ENCODE measurements around the gene ITPKC. TPM values are rescaled to one million over a fixed set of nuclear protein-coding genes. Genes with fewer than 3 reads are reported as not detected.

The ITPKC gene
- total and polyA plus RNA-seq, 3 experiments from 2014 or later, result 5.5 to 8.9 (median 5.7) TPM

DNA sequence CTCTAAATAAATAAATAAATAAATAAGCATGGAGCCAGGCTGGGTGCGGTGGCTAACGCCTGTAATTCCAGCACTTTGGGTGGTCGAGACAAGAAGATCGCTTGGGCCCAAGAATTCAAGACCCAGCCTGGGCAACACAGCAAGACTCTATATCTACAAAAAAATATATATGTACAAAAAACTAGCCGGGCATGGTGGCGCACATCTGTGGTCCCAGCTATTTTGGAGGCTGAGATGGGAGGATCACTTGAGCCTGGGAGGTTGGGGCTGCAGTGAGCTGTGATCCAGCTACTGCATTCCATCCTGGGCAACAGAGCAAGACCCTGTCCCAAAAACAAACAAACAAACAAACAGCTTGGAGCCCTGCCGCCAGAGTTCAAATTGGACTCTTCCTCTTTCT is 30.6 kb downstream of the ITPKC start:
- Mint-ChIP-seq H3K9me3 (no peaks in the 10 kb centered on the region), H3K36me3 (peaks cover 0 to 16% (median 0%) of the 10 kb centered on the region in 3 donors)

DNA sequence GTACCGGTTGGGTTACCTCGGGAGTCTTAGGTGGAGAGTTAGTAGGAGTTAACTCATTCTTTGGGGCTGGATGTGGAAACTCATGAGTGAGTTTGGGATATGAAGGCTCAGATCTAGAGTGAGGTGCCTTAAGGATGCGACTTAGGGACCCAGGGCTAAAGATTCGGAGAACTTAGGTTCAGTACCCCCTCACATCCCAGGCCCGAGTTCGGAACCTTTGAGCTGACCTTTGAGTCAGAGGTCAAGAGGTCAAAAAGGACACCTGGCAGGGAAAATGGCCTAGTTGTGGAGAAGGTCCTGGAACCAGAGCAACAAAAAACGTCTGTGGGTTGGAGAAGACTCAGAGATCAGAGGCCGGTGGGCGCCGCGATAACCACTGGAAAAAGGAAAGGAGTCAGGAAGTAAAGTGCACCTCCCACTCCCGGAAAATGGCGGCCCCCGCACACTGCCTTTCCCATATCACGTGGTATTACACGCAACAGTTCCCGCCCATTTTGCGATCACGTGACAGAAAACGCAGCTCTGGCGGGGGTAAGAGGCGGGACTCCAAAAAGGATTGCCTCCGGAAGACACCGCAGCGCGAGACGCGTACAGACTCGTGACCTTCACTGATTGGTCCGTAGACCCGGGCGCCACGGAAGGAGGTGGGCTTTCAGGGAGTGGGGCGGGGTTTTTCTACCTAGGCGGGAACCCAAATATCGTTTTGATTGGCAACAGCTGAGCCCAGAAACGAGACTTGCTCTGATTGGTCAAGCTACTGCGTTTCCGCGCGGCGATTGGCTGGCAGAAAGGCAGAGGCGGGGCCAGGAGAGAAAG is 33.4 kb downstream of the ITPKC start, which contains the start of gene ACTMAP:
Gene ACTMAP, minus strand, starts transcription at position 420 of the 816 bp plus-strand sequence. CDS start 674 bp downstream, outside the sequence.
- H3K27ac Mint-ChIP-seq, result peak within 1 kb of the TSS; percentile 95 to 100 (median 98)
- POLR2A ChIA-PET, result interaction anchor here (0.5 to 10.5 kb wide), 13 partner anchors 18 to 614 kb away, joined by 3 to 110 read pairs (median 6); partner anchors contain the start of genes B9D2, COQ8B, EGLN2 and NUMBL
- H3K36me3 Mint-ChIP-seq, result peaks cover 0 to 29% (median 5%) of the 10 kb centered on the region in 3 donors
- Histone ChIP-seq H3K36me3 (ENCODE audit: insufficient read depth, low read length) (peaks cover 1% of the 10 kb centered on the region), H3K27me3 (ENCODE audit: insufficient read depth, low read length, poor library complexity, severe bottlenecking) (no peaks in the 10 kb centered on the region), H3K4me1 (ENCODE audit: insufficient read depth, low read length) (peaks cover 30% of the 10 kb centered on the region), H3K9me3 (ENCODE audit: low read length) (no peaks in the 10 kb centered on the region), H3K4me3 (ENCODE audit: low read length) (peak within 1 kb of the TSS; percentile 83), H3K27ac (ENCODE audit: low read depth, low read length) (peak within 1 kb of the TSS; percentile 92)
- peaks cover 0 to 3% of the 10 kb centered on the region in 2 donors for H3K27me3 Mint-ChIP-seq
- H3K9me3 Mint-ChIP-seq, result no peaks in the 10 kb centered on the region
- H3K4me3 Mint-ChIP-seq, result peak within 1 kb of the TSS; percentile 94 to 99 (median 98)
- CTCF ChIA-PET, result interaction anchor here (1.0 to 2.5 kb wide), 6 partner anchors 28 to 87 kb away, joined by 3 to 13 read pairs (median 8); partner anchors contain the start of genes EGLN2 and RAB4B
- peaks cover 34 to 43% (median 40%) of the 10 kb centered on the region in 3 donors for H3K4me1 Mint-ChIP-seq
- DNase-seq, result peak; percentile 98 to 100 (median 100)

More for the DNA sequence above, 30.6 kb downstream of the ITPKC start:
- peak overlapping the region in 1 of 7 donors; percentile 32 for H3K4me3 Mint-ChIP-seq
- DNase-seq, result no peak
- Histone ChIP-seq H3K9me3 (ENCODE audit: low read length) (no peaks in the 10 kb centered on the region), H3K4me3 (ENCODE audit: low read length) (no peak overlapping the region), H3K27ac (ENCODE audit: low read depth, low read length) (no peak overlapping the region), H3K27me3 (ENCODE audit: insufficient read depth, low read length, poor library complexity, severe bottlenecking) (no peaks in the 10 kb centered on the region), H3K4me1 (ENCODE audit: insufficient read depth, low read length) (peaks cover 8% of the 10 kb centered on the region), H3K36me3 (ENCODE audit: insufficient read depth, low read length) (no peaks in the 10 kb centered on the region)
- peaks cover 21 to 27% (median 22%) of the 10 kb centered on the region in 3 donors for H3K4me1 Mint-ChIP-seq
- ChIA-PET POLR2A (interaction anchor here (1.5 kb wide), 1 partner anchor 51 kb away, joined by 4 read pairs; the partner anchor contains the start of gene EGLN2), CTCF (no interaction called here)
- peak overlapping the region in 1 of 8 donors; percentile 3 for H3K27ac Mint-ChIP-seq
- H3K27me3 Mint-ChIP-seq, result peaks cover 0 to 3% of the 10 kb centered on the region in 2 donors

DNA sequence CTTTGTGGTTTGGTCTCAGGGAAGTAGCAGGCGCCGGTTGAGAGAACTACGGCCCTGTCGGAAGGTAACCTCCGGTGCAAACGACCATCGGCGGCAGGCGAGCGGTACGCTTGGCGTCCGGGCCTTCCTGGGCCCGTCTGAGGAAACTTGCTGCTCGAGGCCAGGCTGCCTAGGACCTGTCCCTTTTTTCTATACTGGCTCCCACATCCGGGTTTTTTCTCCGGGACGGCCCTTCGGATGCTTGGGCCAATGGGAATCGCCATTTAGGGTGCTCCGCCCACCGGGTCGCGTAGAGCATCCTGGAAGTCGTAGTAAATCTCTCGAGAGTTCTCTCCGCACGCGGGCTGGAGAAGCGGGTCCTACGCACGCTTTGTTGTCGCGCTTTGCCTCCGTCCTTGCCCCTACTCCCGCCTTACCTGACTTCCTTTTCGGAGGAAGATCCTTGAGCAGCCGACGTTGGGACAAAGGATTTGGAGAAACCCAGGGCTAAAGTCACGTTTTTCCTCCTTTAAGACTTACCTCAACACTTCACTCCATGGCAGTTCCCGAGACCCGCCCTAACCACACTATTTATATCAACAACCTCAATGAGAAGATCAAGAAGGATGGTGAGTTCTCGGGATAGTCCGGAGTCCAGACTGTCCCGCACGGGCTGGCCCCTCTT is 34.1 kb downstream of the ITPKC start, which contains the start of gene SNRPA:
Gene SNRPA, plus strand, starts transcription at position 330 of the 664 bp plus-strand sequence. Its CDS starts 206 bp downstream, at position 536.
- Mint-ChIP-seq H3K4me3 (peak within 1 kb of the TSS; percentile 94 to 99 (median 98)), H3K36me3 (peaks cover 0 to 36% (median 5%) of the 10 kb centered on the region in 3 donors), H3K27ac (peak within 1 kb of the TSS; percentile 95 to 100 (median 98)), H3K9me3 (no peaks in the 10 kb centered on the region), H3K27me3 (peaks cover 0 to 3% of the 10 kb centered on the region in 2 donors), H3K4me1 (peaks cover 41 to 50% (median 47%) of the 10 kb centered on the region in 3 donors)
- Histone ChIP-seq H3K4me3 (ENCODE audit: low read length) (peak within 1 kb of the TSS; percentile 83), H3K36me3 (ENCODE audit: insufficient read depth, low read length) (peaks cover 7% of the 10 kb centered on the region), H3K27me3 (ENCODE audit: insufficient read depth, low read length, poor library complexity, severe bottlenecking) (no peaks in the 10 kb centered on the region), H3K4me1 (ENCODE audit: insufficient read depth, low read length) (peaks cover 37% of the 10 kb centered on the region), H3K9me3 (ENCODE audit: low read length) (no peaks in the 10 kb centered on the region), H3K27ac (ENCODE audit: low read depth, low read length) (peak within 1 kb of the TSS; percentile 92)
- POLR2A ChIA-PET, result interaction anchor here (0.5 to 10.5 kb wide), 13 partner anchors 17 to 613 kb away, joined by 3 to 110 read pairs (median 6); partner anchors contain the start of genes B9D2, COQ8B, EGLN2 and NUMBL
- DNase-seq, result peak; percentile 93 to 99 (median 98)
- CTCF ChIA-PET, result interaction anchor here (1.0 to 2.5 kb wide), 6 partner anchors 27 to 88 kb away, joined by 3 to 13 read pairs (median 8); partner anchors contain the start of genes EGLN2 and RAB4B

DNA sequence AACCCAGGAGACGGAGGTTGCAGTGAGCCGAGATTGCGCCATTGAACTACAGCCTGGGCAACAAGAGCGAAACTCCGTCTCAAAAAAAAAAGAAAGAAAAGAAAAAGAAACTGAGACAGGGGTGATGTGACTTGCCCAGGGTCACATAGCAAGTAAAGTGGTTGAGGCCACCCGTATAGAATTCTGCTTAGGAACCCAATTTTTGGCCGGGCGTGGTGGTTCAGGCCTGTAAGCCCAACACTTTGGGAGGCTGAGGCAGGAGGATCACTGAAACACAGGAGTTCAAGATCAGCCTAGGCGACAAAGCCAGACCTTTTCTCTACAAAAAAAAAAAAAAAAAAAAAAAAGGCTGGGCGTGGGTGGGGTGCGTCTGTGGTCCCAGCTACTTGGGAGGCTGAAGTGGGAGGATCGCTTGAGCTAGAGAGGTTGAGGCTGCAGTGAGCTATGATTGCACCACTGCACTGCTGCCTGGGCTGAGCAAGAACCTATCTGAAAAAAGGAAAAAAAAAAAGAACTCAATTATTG is 35.4 kb downstream of the ITPKC start:
- no peak for DNase-seq
- Mint-ChIP-seq H3K36me3 (peaks cover 0 to 49% (median 10%) of the 10 kb centered on the region in 3 donors), H3K9me3 (no peaks in the 10 kb centered on the region), H3K4me3 (peak overlapping the region; percentile 94 to 99 (median 98)), H3K27me3 (peaks cover 0 to 3% of the 10 kb centered on the region in 2 donors), H3K27ac (peak overlapping the region; percentile 95 to 100 (median 98)), H3K4me1 (peaks cover 52 to 63% (median 61%) of the 10 kb centered on the region in 3 donors)
- H3K27me3 ChIP-seq (ENCODE audit: insufficient read depth, low read length, poor library complexity, severe bottlenecking), result no peaks in the 10 kb centered on the region
- H3K4me1 ChIP-seq (ENCODE audit: insufficient read depth, low read length), result peaks cover 50% of the 10 kb centered on the region
- no peaks in the 10 kb centered on the region for H3K9me3 ChIP-seq (ENCODE audit: low read length)
- H3K4me3 ChIP-seq (ENCODE audit: low read length), result peak overlapping the region; percentile 83
- peaks cover 9% of the 10 kb centered on the region for H3K36me3 ChIP-seq (ENCODE audit: insufficient read depth, low read length)
- POLR2A ChIA-PET, result interaction anchor here (0.6 to 10.5 kb wide), 9 partner anchors 15 to 733 kb away, joined by 3 to 110 read pairs (median 6); partner anchors contain the start of genes EGLN2 and RAB4B
- peak overlapping the region; percentile 92 for H3K27ac ChIP-seq (ENCODE audit: low read depth, low read length)
- CTCF ChIA-PET, result interaction anchor here (0.6 to 6.3 kb wide), 9 partner anchors 18 to 452 kb away, joined by 3 to 23 read pairs (median 4); partner anchors contain the start of genes COQ8B, EGLN2, ITPKC and RAB4B

DNA sequence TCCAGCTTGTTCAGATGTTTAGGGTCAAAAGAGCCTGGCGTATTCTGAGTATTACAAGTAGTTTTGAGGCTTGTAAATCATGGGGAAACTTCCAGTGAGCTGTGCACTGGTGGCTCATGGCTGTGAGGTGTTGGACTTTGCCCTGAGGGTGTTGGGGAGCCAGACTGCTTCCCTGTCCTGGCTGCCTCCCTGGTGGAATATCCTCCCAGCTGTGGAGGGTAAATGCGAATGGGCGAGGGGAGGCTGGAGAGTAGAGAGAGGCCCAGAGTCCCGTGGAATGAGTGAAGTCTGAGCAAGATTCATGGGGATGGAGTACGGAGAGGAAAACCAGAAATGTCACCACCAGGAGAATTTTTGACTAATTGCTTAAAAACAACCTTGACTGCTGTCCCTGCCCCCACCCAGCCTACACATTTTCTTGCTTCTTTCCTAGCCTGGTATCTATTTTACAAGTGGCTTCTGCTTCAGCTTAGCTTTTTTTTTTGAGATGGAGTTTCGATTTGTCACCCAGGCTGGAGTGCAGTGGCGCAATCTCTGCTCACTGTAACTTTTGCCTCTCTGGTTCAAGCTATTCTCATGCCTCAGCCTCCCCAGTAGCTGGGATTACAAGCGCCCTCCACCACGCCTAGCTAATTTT is 37.8 kb downstream of the ITPKC start:
- Histone ChIP-seq H3K36me3 (ENCODE audit: insufficient read depth, low read length) (peaks cover 19% of the 10 kb centered on the region), H3K4me1 (ENCODE audit: insufficient read depth, low read length) (peaks cover 48% of the 10 kb centered on the region), H3K27ac (ENCODE audit: low read depth, low read length) (peak overlapping the region; percentile 64), H3K4me3 (ENCODE audit: low read length) (peak overlapping the region; percentile 53), H3K27me3 (ENCODE audit: insufficient read depth, low read length, poor library complexity, severe bottlenecking) (no peaks in the 10 kb centered on the region), H3K9me3 (ENCODE audit: low read length) (no peaks in the 10 kb centered on the region)
- no peak for DNase-seq
- Mint-ChIP-seq H3K4me1 (peaks cover 56 to 67% (median 65%) of the 10 kb centered on the region in 3 donors), H3K27me3 (peaks cover 0 to 3% of the 10 kb centered on the region in 2 donors), H3K4me3 (peak overlapping the region; percentile 84 to 98 (median 88)), H3K36me3 (peaks cover 4 to 66% (median 17%) of the 10 kb centered on the region in 3 donors), H3K27ac (peak overlapping the region; percentile 91 to 99 (median 96)), H3K9me3 (no peaks in the 10 kb centered on the region)
- CTCF ChIA-PET, result interaction anchor here (0.6 to 6.3 kb wide), 7 partner anchors 23 to 65 kb away, joined by 3 to 23 read pairs (median 5); partner anchors contain the start of genes EGLN2 and RAB4B
- POLR2A ChIA-PET, result interaction anchor here (0.6 to 10.5 kb wide), 5 partner anchors 23 to 289 kb away, joined by 3 to 110 read pairs (median 7); partner anchors contain the start of genes BLVRB, EGLN2 and RAB4B

DNA sequence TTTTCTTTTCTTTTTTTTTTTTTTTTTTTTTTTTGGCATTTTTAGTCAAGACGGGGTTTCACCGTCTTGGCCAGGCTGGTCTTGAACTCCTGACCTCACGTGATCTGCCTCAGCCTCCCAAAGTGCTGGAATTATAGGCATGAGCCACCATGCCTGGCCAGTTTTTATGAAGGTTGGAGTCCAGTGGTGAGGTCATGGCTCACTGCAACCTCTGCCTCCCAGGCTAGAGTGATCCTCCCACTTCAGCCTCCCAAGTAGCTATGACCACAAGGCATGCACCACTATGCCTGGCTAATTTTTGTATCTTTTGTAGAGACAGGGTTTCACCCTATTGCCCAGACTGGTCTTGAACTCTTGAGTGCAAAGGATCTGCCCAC is 38.3 kb downstream of the ITPKC start:
- Histone ChIP-seq H3K4me1 (ENCODE audit: insufficient read depth, low read length) (peaks cover 44% of the 10 kb centered on the region), H3K27me3 (ENCODE audit: insufficient read depth, low read length, poor library complexity, severe bottlenecking) (no peaks in the 10 kb centered on the region), H3K4me3 (ENCODE audit: low read length) (peak overlapping the region; percentile 26), H3K27ac (ENCODE audit: low read depth, low read length) (no peak overlapping the region), H3K36me3 (ENCODE audit: insufficient read depth, low read length) (peaks cover 24% of the 10 kb centered on the region), H3K9me3 (ENCODE audit: low read length) (no peaks in the 10 kb centered on the region)
- Mint-ChIP-seq H3K27me3 (peaks cover 0 to 3% of the 10 kb centered on the region in 2 donors), H3K36me3 (peaks cover 4 to 69% (median 17%) of the 10 kb centered on the region in 3 donors), H3K4me1 (peaks cover 52 to 67% (median 63%) of the 10 kb centered on the region in 3 donors), H3K9me3 (no peaks in the 10 kb centered on the region), H3K27ac (peak overlapping the region; percentile 6 to 98 (median 92)), H3K4me3 (peak overlapping the region; percentile 51 to 98 (median 87))
- ChIA-PET CTCF (interaction anchor here (0.7 to 6.3 kb wide), 6 partner anchors 23 to 120 kb away, joined by 3 to 23 read pairs (median 7); partner anchors contain the start of gene RAB4B), POLR2A (interaction anchor here (0.6 to 10.5 kb wide), 5 partner anchors 22 to 290 kb away, joined by 3 to 110 read pairs (median 7); partner anchors contain the start of genes BLVRB, EGLN2 and RAB4B)
- DNase-seq, result no peak
